Peyer's patch (tissue), 4 donors: Measurements from ENCODE around the gene RAB6C. TPM values are rescaled to one million over a fixed set of nuclear protein-coding genes. Genes with fewer than 3 reads are reported as not detected.
"Not testable (repeated sequence)": the region's sequence is repeated elsewhere in the genome, so short reads cannot be mapped to it uniquely, and the experiment has no call there.

Source experiments
- DNase-seq, 3 donors: peaks; one replicate each; pipeline ENCODE4 v3.0.0-alpha.2; 2017 to 2019
- H3K27ac ChIP-seq, 4 donors: fragments of 200-600 bp; sonication (generic); one replicate each; pipeline ENCODE4 v1.5.1; 2016 to 2019
- H3K27me3 ChIP-seq, 2 donors: fragments of 200-600 bp; sonication (generic); one replicate each; pipeline ENCODE4 v1.5.1; 2019
- H3K36me3 ChIP-seq, 3 donors: fragments of 200-600 bp; sonication (generic); one replicate each; pipeline ENCODE4 v1.5.1; 2016 to 2019
- H3K4me1 ChIP-seq, 4 donors: fragments of 200-600 bp; sonication (generic); one replicate each; pipeline ENCODE4 v1.5.1; 2016 to 2019
- H3K4me3 ChIP-seq, 4 donors: fragments of 200-600 bp; sonication (generic); 1 replicate in 3 of 4; 2 replicates in 1 of 4; pipeline ENCODE4 v1.5.1; 2016 to 2019; ENCODE audit warnings: mild to moderate bottlenecking in 1 of 4
- H3K9me3 ChIP-seq, 4 donors: fragments of 200-600 bp; sonication (generic); one replicate each; pipeline ENCODE4 v1.5.1; 2016 to 2019; ENCODE audit warnings: mild to moderate bottlenecking in 1 of 4
- CTCF ChIP-seq, 6 experiments: fragments of 450-650 bp in 4 of 6; fragments of 200-600 bp in 2 of 6; sonication (generic) in 1 of 6; IDR thresholded peaks; one replicate each; pipeline ENCODE4 v1.5.1; 2017 to 2019; ENCODE audit warnings: antibody characterized with exemption in 6 of 6, mild to moderate bottlenecking in 3 of 6, moderate library complexity in 1 of 6
- POLR2A ChIP-seq, 2 donors: fragments of 450-650 bp; IDR thresholded peaks; one replicate each; pipeline ENCODE4 v1.5.1; 2017; ENCODE audit warnings: antibody characterized with exemption in 2 of 2, mild to moderate bottlenecking in 2 of 2, moderate library complexity in 2 of 2
- total RNA-seq, 4 donors: library from RNA; depleted of rRNA; stranded (reverse); fragments of >200 nt; gene quantifications; one replicate each; pipeline ENCODE4 v1.1.0, GENCODE V29; 2016

RAB6C gene
- total RNA-seq, 4 donors from 2014 or later: not detected

GRCh38 chr2:129945557-129945956 is 33.9 kb upstream of the RAB6C start:
- no peaks in the 10 kb centered on the region for H3K27me3 ChIP-seq
- no peaks in the 10 kb centered on the region for H3K36me3 ChIP-seq
- TF ChIP-seq CTCF (IDR thresholded peaks at IDR 0.05) (no peak), POLR2A (IDR thresholded peaks at IDR 0.05) (no peak)

GRCh38 chr2:129947712-129948111 is 31.8 kb upstream of the RAB6C start:
- H3K27ac ChIP-seq, H3K27me3 ChIP-seq, H3K4me3 ChIP-seq, H3K9me3 ChIP-seq, H3K4me1 ChIP-seq, H3K36me3 ChIP-seq, DNase-seq: not testable (repeated sequence)

More at GRCh38 chr2:129945557-129945956, 33.9 kb upstream of the RAB6C start:
- no peak overlapping the region for H3K4me3 ChIP-seq
- no peaks in the 10 kb centered on the region for H3K4me1 ChIP-seq
- DNase-seq: no peak
- no peak overlapping the region for H3K27ac ChIP-seq
- H3K9me3 ChIP-seq: no peaks in the 10 kb centered on the region

GRCh38 chr2:129956171-129956570 is 23.3 kb upstream of the RAB6C start:
- not testable (repeated sequence) for H3K36me3 ChIP-seq, H3K27ac ChIP-seq, H3K9me3 ChIP-seq, DNase-seq, H3K27me3 ChIP-seq, H3K4me1 ChIP-seq, H3K4me3 ChIP-seq

GRCh38 chr2:129957891-129958290 is 21.6 kb upstream of the RAB6C start:
- Histone ChIP-seq H3K4me3 (no peak overlapping the region), H3K27ac (no peak overlapping the region), H3K27me3 (no peaks in the 10 kb centered on the region), H3K9me3 (no peaks in the 10 kb centered on the region), H3K4me1 (no peaks in the 10 kb centered on the region), H3K36me3 (no peaks in the 10 kb centered on the region)
- DNase-seq: no peak
- TF ChIP-seq CTCF (IDR thresholded peaks at IDR 0.05) (no peak), POLR2A (IDR thresholded peaks at IDR 0.05) (no peak)

GRCh38 chr2:129958736-129959135 is 20.7 kb upstream of the RAB6C start:
- H3K4me3 ChIP-seq, H3K27me3 ChIP-seq, H3K4me1 ChIP-seq, H3K36me3 ChIP-seq, H3K9me3 ChIP-seq, DNase-seq, H3K27ac ChIP-seq: not testable (repeated sequence)

GRCh38 chr2:129968605-129969004 is 10.9 kb upstream of the RAB6C start:
- DNase-seq, H3K4me3 ChIP-seq, H3K4me1 ChIP-seq, H3K9me3 ChIP-seq, H3K27me3 ChIP-seq, H3K27ac ChIP-seq, H3K36me3 ChIP-seq: not testable (repeated sequence)

GRCh38 chr2:129975016-129975774 is 4.3 kb upstream of the RAB6C start:
- no peak for TF ChIP-seq CTCF (IDR thresholded peaks at IDR 0.05)
- TF ChIP-seq POLR2A (IDR thresholded peaks at IDR 0.05): no peak
- DNase-seq: no peak
- Histone ChIP-seq H3K4me3 (no peak overlapping the region), H3K27me3 (no peaks in the 10 kb centered on the region), H3K27ac (no peak overlapping the region), H3K4me1 (no peaks in the 10 kb centered on the region), H3K36me3 (no peaks in the 10 kb centered on the region), H3K9me3 (no peaks in the 10 kb centered on the region)

- not testable (repeated sequence) for H3K36me3 ChIP-seq, H3K4me1 ChIP-seq, H3K4me3 ChIP-seq, H3K27ac ChIP-seq, DNase-seq, H3K9me3 ChIP-seq, H3K27me3 ChIP-seq
These were observed 2.5 kb upstream of the RAB6C start for GRCh38 chr2:129976969-129977368.
